Endometrium (tissue), 2 donors: ENCODE results near the gene UBLCP1.
"Not testable (repeated sequence)": the region's sequence is repeated elsewhere in the genome, so short reads cannot be mapped to it uniquely, and the experiment has no call there.

Source experiments
- FAIRE-seq: peaks from 2 replicates; lab custom pipeline; 2012; peaks lifted over from hg19 to GRCh38; lab: Jason Lieb, UNC
- donor health status: control.
- donor health status: control.

The UBLCP1 gene

DNA sequence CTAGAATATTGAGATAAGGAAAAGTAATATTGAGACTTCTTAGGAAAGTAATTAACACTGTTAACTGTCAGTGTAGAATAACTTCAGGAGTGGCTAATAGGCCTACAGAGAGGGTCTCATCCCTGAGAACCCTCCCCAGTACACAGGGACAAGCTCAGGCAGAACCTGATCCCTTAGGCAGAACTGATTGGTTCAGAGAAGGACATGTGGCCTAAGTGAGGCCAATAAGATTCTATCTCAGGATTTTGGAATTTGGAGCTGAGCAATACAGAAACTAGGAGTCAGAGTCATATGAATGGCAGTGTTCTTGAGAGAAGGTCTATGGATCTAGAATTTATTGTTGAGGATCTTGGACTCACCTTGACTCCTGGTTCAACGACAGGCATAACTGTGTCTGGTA lies 10.9 kb upstream of the UBLCP1 start:
- no peak for FAIRE-seq

DNA sequence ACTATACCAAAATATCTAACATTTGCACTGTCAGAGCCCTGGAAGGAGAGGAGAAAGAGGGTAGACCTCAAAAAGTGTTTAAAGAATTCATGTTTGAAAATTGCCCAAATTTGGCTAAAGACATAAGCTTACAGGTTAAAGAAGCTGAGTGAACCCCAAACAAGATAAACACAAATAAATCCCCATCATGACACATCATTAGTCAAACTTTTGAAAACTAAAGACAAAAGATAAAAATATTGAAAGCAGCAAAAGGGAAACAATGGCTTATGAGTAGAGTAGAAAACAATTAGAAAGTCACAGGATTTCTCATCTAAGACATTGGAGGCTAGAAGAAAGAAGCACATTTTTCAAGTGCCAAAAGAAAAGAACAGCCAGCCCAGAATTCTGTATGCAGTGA lies 6.1 kb upstream of the UBLCP1 start:
- no peak for FAIRE-seq

DNA sequence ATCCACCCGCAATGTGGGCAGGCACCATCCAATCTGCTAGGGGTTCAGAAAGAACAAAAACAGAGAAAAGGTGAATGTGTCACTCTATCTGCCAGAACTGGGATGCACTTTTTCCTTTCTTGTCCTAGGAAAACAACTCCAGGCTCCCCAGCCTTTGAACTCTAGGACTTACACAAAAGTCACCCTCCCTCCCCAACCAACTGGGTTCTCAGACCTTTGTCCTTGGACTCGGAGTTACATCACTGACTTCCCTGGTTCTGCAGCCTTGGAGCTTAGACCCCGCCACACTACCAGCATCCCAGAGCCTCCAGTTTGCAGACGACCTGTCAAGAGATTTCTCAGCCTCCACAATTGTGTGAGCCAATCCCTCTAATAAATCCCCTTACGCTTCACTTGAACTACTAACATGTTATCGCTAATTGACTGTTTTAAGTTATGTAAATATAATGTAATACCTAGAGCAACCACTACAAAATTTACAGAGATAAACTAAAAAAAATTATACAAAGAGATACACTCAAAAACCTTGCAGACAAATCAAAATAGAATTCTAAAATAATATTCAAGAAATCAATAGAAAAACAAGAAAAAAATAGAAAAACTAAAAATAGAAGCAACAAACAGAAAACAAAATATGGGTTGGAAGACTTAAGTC lies 5.3 kb upstream of the UBLCP1 start:
- FAIRE-seq = peak; percentile 21

DNA sequence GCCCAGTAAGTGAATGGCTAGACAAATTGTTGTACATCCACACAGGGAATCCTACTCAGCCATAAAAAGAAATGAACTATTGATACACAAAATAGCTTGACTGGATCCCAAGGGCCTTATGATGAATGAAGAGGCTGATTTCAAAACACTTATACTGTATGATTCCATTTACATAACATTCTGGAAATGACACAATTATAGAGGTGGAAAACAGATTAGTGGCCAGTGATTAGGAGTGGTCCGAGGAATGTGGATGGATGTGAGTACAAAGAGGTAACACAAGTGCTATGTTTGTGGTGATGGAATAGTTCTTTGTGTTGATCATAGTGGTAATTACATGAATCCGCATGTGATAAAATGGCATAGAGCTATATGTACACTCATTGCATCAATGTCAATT lies 4.7 kb upstream of the UBLCP1 start:
- FAIRE-seq = no peak

DNA sequence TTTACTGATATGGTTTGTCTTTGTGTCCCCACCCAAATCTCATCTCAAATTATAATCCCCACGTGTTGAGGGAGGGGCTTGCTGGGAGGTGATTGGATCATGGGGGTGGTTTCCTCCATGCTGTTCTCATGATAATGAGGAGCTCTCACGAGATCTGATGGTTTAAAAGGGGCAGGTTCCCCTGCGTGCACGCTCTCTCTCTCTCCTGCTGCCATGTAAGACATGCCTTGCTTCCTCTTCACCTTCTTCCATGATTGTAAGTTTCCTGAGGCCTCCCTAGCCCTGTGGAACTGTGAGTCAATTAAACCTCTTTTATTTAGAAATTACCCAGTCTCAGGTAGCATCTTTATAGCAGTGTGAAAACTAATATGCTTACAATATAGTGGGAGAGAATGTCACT lies 2.9 kb upstream of the UBLCP1 start:
- FAIRE-seq = not testable (repeated sequence)

DNA sequence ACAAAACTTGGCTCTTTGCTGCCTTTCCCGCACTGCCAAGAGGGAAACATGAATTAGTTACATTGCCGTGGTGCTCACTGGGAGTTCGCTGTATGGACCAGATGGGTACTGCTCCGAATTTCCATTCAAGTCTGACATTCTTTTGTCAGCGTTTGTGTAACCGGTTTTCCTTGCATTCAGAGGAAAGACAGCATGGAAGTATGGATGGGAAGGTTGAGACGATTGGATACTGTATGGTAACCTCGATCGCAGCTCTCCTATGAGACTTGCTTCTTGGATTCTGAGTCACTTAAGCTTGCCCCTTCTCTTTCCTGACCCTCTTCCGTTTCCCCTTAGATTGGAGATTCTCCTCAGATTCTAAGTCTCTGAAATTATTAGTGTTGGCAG lies 625 bp upstream of the UBLCP1 start:
- FAIRE-seq = no peak

DNA sequence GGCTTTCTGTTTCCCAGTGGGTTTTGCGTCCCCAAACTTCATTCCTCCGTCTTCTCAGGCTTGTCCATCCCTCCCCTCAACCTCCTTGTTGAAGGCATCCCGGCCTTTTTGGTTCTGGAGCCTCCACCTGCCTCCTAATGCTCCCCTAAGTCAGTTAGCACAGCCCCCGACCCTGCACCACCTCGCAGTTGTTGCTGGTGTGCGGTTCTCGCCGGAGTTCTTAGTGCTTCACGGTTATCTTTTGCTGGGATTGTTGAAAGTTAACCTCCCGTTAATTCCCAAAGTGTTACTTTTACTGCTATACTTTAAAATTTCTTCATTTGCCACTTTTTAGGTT lies 447 bp downstream of the UBLCP1 start:
- no peak for FAIRE-seq

DNA sequence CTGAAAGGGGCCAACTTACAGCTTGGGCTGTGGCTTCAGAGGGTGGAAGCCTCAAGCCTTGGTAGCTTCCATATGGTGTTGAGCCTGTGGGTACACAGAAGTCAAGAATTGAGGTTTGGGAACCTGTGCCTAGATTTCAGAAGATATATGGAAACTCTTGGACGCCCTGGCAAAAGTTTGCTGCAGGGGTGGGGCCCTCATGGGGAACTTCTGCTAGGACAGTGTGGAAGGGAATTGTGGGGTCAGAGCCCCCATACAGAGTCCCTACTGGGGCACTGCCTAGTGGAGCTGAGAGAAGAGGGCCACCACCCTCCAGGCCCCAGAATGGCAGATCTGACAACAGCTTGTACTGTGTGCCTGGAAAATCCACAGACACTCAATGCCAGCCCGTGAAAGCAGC lies 3.7 kb downstream of the UBLCP1 start:
- FAIRE-seq = not testable (repeated sequence)

DNA sequence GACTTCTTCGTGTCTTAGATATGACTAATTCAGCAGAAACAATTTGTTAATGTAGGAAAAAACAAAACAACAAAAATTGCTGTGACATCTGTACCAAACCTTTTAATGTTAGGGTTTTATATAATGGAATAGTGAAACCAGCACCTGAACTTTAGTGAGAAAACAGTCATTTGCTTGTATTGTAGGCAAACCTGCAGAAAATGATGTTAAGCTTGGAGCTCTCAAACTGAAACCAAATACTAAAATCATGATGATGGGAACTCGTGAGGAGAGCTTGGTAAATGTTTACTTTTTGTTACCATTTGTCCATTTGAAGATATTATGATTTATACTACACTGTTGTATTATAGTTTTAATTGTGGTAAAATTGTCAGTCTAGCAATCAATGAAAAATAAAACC lies 6.6 kb downstream of the UBLCP1 start:
- no peak for FAIRE-seq

DNA sequence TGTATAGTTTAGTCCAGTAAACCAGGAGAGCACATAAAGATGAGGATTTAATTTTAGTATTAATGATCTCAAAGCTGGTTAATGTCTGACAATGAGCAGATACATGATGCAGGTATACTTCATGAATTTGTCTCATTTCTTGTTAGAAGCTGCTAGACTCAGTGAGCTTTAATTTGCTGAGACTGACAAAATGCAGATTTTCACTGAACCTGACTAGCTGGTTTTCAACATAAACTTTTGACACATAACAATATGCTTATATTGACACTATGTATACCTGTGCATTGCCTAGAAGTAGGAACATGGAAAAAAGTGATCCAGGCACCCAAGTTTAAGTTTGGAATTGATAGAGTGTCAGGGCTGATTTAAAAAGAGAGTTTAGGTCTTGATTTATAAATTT lies 10.8 kb downstream of the UBLCP1 start:
- FAIRE-seq = no peak

DNA sequence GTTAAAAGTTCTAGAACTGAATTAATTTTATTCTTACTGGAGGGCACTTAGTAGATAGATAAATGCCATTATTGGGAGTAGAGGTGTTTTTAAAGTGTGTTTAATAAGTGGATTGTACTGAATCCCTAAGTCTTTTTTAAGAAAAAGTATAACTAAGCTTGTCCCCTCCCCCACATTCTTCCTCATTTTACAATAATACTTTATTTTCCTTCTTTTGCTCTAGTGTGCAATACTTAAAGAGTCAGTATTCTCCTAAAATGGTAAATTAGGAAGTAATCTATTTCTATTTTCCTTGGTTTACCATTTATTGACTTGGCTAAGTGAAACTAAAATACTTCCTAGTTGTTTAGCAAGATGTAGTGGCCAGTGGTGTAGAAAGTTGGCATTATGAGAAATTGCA lies 11.6 kb downstream of the UBLCP1 start:
- no peak for FAIRE-seq

DNA sequence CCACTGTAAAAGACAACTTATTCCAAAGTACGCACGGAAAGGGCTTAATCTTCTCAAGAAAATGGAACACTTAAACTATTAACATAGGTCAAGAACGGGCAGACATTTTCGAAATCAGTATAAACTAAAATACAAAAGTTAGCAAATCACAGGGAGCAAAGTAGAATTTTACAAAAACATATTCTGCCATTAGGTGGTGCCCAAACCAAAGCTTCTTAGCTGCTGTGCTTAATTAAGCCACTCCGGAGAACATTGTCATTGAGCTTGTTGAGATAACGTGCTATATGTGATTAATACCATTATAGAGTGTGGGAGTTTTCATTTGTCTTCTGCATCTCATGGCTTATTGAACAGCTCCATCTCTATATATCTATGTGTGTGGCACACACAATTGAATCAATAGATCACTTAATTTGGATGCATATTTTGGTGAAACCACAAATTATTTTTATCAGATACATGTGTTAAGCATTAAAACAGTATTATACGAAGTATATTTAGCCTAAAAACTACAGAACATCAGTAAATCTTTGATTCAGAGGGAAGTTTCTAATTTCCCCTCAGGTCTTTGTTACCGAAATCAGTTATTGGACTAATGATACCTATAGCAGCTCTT lies 23.4 kb downstream of the UBLCP1 start:
- peak; percentile 4 for FAIRE-seq

DNA sequence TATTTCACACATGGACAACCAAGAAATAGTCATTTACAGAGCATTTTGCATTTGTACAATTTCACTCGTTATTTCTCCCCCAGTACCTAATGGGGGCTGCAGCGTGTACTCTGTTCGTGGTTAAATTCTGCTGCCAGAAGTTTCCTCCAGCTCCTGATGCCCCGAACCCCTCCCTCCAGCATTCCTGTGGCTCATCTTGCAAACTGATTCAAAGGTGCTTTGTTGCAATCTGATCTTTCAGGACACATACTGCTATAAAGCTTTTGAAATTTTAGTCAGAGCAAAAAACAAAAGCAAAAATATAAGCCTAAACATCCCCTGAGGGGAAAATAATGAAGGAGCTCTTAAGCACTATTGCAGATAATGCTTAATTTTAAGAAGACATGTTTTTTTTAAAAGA lies 27.7 kb downstream of the UBLCP1 start:
- FAIRE-seq = no peak

DNA sequence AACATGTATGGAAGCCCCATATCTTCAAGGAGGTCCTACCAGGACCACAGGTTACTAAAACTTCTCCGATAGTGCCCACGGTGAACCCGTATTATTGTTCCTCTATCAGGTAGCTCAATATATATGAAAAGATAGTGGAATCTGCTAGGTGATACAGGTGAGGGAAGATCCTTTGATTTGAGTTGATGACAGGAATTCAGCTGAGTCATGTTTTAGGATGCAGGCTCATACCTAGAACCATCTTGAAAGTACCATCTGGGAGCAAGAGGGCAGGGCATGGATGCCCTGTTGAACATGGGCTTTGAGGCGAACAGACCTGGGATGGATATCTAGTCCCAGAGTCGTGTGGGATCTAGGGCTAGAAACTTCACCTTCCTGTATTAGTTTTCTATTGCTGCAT lies 31.8 kb downstream of the UBLCP1 start:
- FAIRE-seq = no peak

DNA sequence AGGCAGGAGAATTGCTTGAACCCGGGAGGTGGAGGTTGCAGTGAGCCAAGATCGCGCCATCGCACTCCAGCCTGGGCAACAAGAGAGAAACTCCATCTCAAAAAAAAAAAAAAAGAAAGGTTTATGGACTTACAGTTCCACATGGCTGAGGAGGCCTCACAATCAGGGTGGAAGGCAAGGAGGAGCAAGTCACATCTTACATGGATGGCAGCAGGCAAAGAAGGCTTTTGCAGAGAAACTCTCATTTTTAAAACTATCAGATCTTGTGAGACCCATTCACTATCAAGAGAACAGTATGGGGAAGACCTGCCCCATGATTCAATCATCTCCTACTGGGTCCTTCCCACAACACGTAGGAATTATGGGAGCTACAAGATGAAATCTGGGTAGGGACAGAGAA lies 34.2 kb downstream of the UBLCP1 start:
- not testable (repeated sequence) for FAIRE-seq

DNA sequence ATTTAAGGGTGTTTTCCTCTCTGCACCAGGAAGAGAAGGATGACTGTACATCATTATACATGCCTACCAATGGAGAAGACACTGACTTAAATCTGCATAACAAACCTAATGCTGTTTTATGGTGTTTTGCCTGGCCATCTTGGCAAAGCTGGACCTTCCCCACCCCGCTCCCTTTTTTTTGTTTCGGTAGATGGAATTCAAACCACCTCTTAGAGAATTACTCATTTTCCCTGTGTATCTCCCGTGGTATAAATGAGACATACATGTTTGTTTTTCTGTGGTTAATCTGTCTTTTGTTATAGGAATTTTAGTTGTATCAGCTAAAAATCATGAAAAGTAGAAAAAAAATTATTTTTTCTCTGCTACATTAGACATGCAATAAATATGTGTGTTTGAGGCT lies 38.4 kb downstream of the UBLCP1 start:
- no peak for FAIRE-seq

DNA sequence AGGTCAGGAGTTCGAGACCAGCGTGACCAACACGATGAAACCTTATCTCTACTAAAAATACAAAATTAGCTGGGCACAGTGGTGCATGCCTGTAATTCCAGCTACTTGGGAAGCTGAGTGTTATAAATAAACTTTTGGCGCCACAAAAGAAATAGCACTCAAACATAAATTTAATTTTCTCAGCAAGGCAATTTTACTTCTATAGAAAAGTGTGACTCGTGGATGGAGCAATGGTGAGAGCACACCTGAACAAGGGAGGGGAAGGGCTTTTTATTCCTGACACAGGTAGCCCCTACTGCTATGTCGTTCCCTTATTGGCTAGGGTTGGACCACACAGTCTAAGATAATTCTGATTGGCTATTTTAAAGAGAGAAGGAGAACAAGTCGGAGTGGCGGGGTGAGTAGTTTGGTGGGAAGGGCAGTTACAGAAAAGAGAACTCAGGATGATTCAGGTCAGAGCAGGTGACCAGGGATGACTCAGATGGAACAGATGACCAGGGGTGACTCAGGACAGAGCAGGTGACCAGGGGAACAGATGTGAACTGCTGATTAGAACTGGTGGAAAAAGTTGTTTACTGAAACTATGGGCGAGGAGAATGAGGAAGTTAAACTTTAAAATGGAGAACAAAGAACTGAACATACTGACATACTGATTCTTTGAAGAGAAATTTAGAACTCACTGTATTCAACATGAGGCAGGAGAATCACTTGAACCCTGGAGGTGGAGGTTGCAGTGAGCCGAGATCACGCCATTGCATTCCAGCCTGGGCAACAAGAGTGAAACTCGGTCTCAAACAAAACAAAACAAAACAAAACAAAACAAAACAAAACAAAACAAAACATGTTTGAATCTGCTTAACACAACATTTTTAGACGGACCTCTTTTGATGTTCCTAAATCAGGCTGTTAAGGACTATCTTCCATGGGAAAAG lies 39.1 kb downstream of the UBLCP1 start:
- FAIRE-seq = not testable (repeated sequence)

DNA sequence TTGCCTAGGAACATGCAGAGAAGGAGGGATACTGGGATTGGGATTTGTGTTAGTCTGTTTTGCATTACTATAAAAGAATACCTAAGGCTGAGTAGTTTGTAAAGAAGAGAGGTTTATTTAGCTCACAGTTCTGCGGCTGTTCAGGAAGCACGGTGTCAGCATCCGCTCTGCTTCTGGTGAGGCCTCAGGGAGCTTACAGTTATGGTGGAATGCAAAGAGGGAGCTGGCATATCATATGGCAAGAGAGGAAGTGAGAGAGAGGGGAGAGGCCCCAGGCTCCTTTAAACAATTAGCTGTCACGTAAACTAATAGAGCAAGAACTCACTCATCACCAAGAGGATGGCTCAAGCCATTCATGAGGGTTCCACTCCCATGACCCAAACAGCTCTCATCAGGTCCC lies 40.2 kb downstream of the UBLCP1 start:
- no peak for FAIRE-seq

DNA sequence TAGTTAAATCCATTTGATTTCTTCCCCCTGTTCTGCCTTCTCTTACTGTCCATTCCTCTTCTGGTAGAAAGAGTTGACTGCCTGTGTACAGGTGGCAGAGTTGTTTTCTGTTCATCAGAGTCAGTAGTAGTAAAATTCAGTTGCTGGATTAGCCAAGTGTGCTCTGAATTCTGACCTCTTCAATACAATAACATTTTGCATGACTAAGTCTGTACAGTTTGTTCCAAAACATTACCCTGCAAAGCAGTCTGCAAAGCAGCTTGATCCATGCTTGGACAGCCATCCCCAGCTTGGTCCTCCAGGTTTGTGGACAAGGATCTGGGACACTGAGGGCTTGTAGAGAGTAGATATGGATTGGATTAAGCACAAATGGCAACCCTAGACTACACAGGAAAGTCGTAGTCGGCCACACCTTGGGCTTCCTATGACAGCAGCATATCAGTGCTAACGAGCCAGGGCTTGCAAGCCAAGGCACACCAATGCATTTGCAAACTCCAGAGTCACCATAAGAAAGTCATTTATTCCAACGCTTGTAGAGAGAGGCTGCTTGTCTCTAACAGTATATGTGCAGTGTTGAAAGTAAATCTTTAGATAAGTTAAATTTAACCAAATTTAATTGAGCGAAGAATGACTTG lies 42.0 kb downstream of the UBLCP1 start:
- FAIRE-seq = no peak

DNA sequence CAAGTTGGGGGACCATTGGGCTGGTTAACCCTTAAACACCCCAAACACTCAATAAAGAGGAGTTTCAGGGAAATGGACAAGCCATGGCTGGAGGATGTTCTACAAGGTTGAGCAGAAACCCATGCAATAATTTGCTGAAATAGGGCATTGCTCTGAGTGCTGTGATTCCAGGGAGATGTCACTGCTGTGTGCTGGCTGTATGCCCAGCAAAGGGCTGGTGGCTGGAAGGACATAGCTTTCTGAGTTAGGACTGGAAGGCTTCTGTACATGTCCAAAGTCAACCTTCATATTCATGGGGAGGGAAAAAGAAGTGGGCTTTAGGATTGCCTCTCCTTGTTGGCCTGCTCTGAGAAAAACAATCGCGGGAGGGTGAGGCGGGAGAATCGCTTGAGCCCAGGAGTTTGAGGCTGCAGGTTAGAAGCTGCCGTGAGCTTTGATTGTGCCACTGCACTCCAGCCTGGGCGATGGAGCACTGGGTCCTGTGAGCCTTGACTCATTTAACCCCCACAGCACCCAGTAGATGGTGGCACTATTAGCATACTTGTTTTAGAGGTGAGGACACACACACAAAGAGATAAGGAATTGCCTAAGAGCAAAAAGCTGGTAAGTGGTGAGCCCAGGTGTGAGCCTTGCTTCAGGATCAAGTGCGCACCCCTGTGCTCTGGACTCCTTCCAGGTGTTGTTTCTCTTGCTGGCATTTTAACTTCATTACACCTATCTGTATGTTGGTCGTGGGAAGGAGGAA lies 46.8 kb downstream of the UBLCP1 start:
- FAIRE-seq = no peak

DNA sequence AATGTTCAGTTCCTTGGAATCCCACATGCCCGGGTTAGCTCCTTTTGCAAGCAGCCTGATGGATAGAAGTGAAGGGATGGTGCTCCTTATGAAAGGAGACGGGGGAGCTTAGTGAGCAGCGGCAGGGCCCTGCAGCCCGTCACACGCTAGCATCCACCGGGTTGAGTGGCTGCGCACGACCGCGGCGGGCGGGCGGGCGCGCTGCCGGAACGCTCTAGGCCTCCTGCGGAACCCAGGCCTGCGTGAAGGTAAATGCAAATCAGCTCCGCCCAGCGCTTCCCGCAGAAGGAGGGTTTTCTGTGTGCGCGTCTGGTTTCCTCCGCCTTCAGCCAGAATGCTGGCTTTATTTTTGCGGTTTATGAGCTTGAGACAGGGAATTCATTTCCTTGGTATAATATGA lies 47.4 kb downstream of the UBLCP1 start:
- FAIRE-seq = no peak

DNA sequence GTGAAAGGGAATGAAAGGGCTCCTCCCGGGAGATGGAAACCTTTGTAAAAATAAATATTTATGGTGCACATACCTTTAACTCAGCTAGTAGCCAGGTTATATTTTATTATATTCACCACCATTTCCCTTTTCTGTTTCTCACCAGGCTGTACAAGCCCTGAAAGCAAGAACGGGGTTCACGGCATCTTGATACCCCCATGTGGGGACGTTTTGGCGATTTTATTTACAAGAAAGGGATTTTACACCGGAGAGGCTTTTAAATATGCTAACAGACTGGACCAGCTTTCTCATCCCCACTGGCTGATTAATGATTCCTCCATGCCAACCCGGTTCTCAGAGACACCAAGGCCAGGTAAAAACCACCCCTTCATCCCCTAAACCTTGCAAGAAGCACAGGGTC lies 48.0 kb downstream of the UBLCP1 start:
- no peak for FAIRE-seq
